Lower leg skin (tissue), 3 donors: ENCODE data around the gene LILRB2.
"Not testable (repeated sequence)": the region's sequence is repeated elsewhere in the genome, so short reads cannot be mapped to it uniquely, and the experiment has no call there.

ENCODE experiments used
- POLR2A ChIP-seq, 2 donors: fragments of 450-650 bp; IDR thresholded peaks; one replicate each; pipeline ENCODE4 v1.6.1; 2016 to 2017; ENCODE audit warnings: antibody characterized with exemption in 2 of 2, mild to moderate bottlenecking in 1 of 2, moderate library complexity in 1 of 2
- TF ChIP-seq, protein P1 (sequence below), 3 donors: fragments of 450-650 bp; IDR thresholded peaks; one replicate each; pipeline ENCODE4 v1.5.1; 2016; ENCODE audit warnings: antibody characterized with exemption in 3 of 3, mild to moderate bottlenecking in 3 of 3, moderate library complexity in 2 of 3

- TF ChIP-seq, protein P1, sequence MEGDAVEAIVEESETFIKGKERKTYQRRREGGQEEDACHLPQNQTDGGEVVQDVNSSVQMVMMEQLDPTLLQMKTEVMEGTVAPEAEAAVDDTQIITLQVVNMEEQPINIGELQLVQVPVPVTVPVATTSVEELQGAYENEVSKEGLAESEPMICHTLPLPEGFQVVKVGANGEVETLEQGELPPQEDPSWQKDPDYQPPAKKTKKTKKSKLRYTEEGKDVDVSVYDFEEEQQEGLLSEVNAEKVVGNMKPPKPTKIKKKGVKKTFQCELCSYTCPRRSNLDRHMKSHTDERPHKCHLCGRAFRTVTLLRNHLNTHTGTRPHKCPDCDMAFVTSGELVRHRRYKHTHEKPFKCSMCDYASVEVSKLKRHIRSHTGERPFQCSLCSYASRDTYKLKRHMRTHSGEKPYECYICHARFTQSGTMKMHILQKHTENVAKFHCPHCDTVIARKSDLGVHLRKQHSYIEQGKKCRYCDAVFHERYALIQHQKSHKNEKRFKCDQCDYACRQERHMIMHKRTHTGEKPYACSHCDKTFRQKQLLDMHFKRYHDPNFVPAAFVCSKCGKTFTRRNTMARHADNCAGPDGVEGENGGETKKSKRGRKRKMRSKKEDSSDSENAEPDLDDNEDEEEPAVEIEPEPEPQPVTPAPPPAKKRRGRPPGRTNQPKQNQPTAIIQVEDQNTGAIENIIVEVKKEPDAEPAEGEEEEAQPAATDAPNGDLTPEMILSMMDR (IDR thresholded peaks at IDR 0.05) = not testable (repeated sequence)
- not testable (repeated sequence) for TF ChIP-seq POLR2A (IDR thresholded peaks at IDR 0.05)
Observed at GRCh38 chr19:54278056-54278455, 2.9 kb downstream of the LILRB2 start.
